Loucy (cell line): Measurements from ENCODE around the gene TRIM75.
"Not testable (repeated sequence)": the region's sequence is repeated elsewhere in the genome, so short reads cannot be mapped to it uniquely, and the experiment has no call there.

ENCODE experiments used
- H2AFZ ChIP-seq: fragments of 200-600 bp; sonication (generic); 2 replicates; pipeline ENCODE4 v1.6.0; 2016; ENCODE audit warnings: antibody characterized with exemption, mild to moderate bottlenecking, low read length, moderate library complexity
- H3F3A ChIP-seq: fragments of 200-600 bp; 2 replicates; pipeline ENCODE4 v1.6.0; 2016; ENCODE audit warnings: antibody characterized with exemption, low read depth, mild to moderate bottlenecking
- H3K27me3 ChIP-seq: fragments of 200-600 bp; sonication (generic); 2 replicates; pipeline ENCODE4 v1.6.1; 2014; ENCODE audit warnings: low read length, mild to moderate bottlenecking; ENCODE audit not compliant: insufficient read depth, poor library complexity, severe bottlenecking
- H3K36me3 ChIP-seq: fragments of 200-600 bp; sonication (generic); 2 replicates; pipeline ENCODE4 v1.6.1; 2016; ENCODE audit warnings: low read length; ENCODE audit not compliant: insufficient read depth
- H3K4me1 ChIP-seq: fragments of 200-600 bp; sonication (generic); 2 replicates; pipeline ENCODE4 v1.5.1; 2014; ENCODE audit warnings: low read length, mild to moderate bottlenecking; ENCODE audit not compliant: insufficient read depth, poor library complexity, severe bottlenecking
- H3K4me2 ChIP-seq: fragments of 200-600 bp; sonication (generic); 2 replicates; pipeline ENCODE4 v1.6.0; 2014; ENCODE audit warnings: antibody characterized with exemption, low read length, low read depth, mild to moderate bottlenecking; ENCODE audit not compliant: poor library complexity, severe bottlenecking
- H3K4me3 ChIP-seq: fragments of 200-600 bp; sonication (generic); 2 replicates; pipeline ENCODE4 v1.5.1; 2014; ENCODE audit warnings: low read length, mild to moderate bottlenecking, mixed read lengths; ENCODE audit not compliant: poor library complexity, severe bottlenecking
- H3K79me2 ChIP-seq: fragments of 200-600 bp; sonication (generic); 2 replicates; pipeline ENCODE4 v1.6.1; 2014; ENCODE audit warnings: low read length; ENCODE audit not compliant: insufficient read depth
- H3K9ac ChIP-seq: fragments of 200-600 bp; sonication (generic); 2 replicates; pipeline ENCODE4 v1.6.0; 2014; ENCODE audit warnings: mild to moderate bottlenecking, low read depth, low read length, moderate library complexity; ENCODE audit not compliant: poor library complexity, severe bottlenecking
- H3K9me2 ChIP-seq: fragments of 200-600 bp; sonication (generic); replicated peaks from 2 replicates; pipeline ENCODE4 v1.6.1; 2016; ENCODE audit warnings: low read depth, low read length, mixed read lengths
- H3K9me3 ChIP-seq: fragments of 200-600 bp; sonication (generic); 2 replicates; pipeline ENCODE4 v1.6.1; 2014; ENCODE audit warnings: mild to moderate bottlenecking, antibody characterized with exemption, low read length, low read depth; ENCODE audit not compliant: insufficient read depth
- H4K20me1 ChIP-seq: fragments of 200-600 bp; sonication (generic); 2 replicates; pipeline ENCODE4 v1.6.0; 2014; ENCODE audit warnings: antibody characterized with exemption, low read length, mild to moderate bottlenecking; ENCODE audit not compliant: insufficient read depth, poor library complexity, severe bottlenecking
- CTCF ChIP-seq: fragments of 200-600 bp; sonication (generic); conservative IDR thresholded peaks from 2 replicates; pipeline ENCODE4 v1.5.1; 2014; ENCODE audit warnings: mild to moderate bottlenecking, antibody characterized with exemption, low read length
- EZH2phosphoT487 ChIP-seq: fragments of 200-600 bp; IDR thresholded peaks from 2 replicates; pipeline ENCODE4 v1.6.1; 2018; ENCODE audit warnings: antibody characterized with exemption, mild to moderate bottlenecking, moderate library complexity, borderline replicate concordance

The TRIM75 gene

GRCh38 chr4:165016971-165017370 is 36.7 kb upstream of the TRIM75 start:
- no peak overlapping the region for H3K4me3 ChIP-seq
- no peaks in the 10 kb centered on the region for H3F3A ChIP-seq
- no peaks in the 10 kb centered on the region for H3K9me3 ChIP-seq
- no peaks in the 10 kb centered on the region for H3K36me3 ChIP-seq
- no peaks in the 10 kb centered on the region for H3K9me2 ChIP-seq
- H3K4me1 ChIP-seq = no peaks in the 10 kb centered on the region
- no peaks in the 10 kb centered on the region for H4K20me1 ChIP-seq
- TF ChIP-seq EZH2phosphoT487 (no peak), CTCF (peak; percentile 35)
- no peak overlapping the region for H2AFZ ChIP-seq
- no peaks in the 10 kb centered on the region for H3K79me2 ChIP-seq
- H3K27me3 ChIP-seq = no peaks in the 10 kb centered on the region
- H3K9ac ChIP-seq = no peak overlapping the region
- H3K4me2 ChIP-seq = no peak overlapping the region

GRCh38 chr4:165019995-165020394 is 33.7 kb upstream of the TRIM75 start:
- H3K27me3 ChIP-seq, H3K9me3 ChIP-seq, H3K4me1 ChIP-seq, H3K4me2 ChIP-seq, H3K4me3 ChIP-seq, H4K20me1 ChIP-seq, H3K79me2 ChIP-seq, H3K36me3 ChIP-seq, H3K9ac ChIP-seq, H3F3A ChIP-seq, H2AFZ ChIP-seq, H3K9me2 ChIP-seq: not testable (repeated sequence)

DNA sequence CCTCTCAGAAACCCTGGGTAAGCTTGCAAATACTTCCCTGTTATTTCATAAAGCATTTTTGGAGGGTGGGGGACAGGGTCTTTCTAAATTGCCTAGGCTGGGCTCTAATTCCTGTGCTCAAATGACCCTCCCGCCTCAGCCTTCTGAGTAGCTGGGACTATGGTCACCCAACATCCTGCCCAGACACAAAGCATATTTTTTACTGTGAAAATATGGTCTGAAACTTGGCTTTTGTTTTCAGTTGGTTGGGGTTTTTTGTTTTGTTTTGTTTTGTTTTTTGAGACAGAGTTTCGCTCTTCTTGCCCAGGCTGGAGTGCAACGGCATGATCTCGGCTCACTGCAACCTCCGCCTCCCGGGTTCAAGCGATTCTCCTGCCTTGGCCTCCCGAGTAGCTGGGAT is 27.9 kb upstream of the TRIM75 start:
- not testable (repeated sequence) for H3K9me2 ChIP-seq, H3K36me3 ChIP-seq, H3K4me3 ChIP-seq, H3K9ac ChIP-seq, H3K27me3 ChIP-seq, H3K4me1 ChIP-seq, H3K9me3 ChIP-seq, H3F3A ChIP-seq, H3K4me2 ChIP-seq, H4K20me1 ChIP-seq, H3K79me2 ChIP-seq, H2AFZ ChIP-seq

DNA sequence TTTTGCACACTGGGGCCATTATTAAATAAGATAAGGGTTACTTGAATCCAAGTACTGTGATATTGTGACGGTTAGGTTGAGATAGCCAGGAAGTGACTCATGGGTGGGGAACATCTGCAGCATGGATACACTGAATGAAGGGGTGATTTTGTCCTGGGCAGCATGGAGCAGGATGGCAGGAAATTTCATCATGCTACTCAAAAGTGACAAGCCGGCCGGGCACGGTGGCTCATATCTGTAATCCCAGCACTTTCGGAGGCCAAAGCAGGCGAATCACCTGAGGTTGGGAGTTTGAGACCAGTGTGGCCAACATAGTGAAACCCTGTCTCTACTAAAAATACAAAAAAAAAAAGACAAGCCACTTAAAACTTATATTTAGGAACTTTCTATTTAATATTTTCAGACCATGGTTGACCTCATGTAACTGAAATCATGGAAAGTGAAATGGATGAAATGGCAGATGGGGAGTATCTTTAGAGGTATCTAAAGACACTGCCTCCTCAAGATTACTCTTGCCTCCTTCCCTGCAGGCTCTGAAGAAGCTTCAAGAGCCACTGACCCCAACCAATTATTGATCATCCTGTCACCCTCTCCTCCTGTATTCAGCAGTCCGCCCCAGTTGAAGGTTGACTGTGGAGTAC is 25.8 kb upstream of the TRIM75 start:
- Histone ChIP-seq H3K36me3 (no peaks in the 10 kb centered on the region), H3K4me1 (no peaks in the 10 kb centered on the region), H3K4me3 (no peak overlapping the region), H3K4me2 (no peak overlapping the region), H3K9ac (no peak overlapping the region), H4K20me1 (no peaks in the 10 kb centered on the region), H3K79me2 (no peaks in the 10 kb centered on the region), H3F3A (no peaks in the 10 kb centered on the region), H2AFZ (no peak overlapping the region), H3K9me2 (no peaks in the 10 kb centered on the region), H3K9me3 (no peaks in the 10 kb centered on the region), H3K27me3 (no peaks in the 10 kb centered on the region)
- TF ChIP-seq CTCF (no peak), EZH2phosphoT487 (no peak)
